ENCODE data around the gene EPS8.

- TF ChIP-seq, protein P1, sequence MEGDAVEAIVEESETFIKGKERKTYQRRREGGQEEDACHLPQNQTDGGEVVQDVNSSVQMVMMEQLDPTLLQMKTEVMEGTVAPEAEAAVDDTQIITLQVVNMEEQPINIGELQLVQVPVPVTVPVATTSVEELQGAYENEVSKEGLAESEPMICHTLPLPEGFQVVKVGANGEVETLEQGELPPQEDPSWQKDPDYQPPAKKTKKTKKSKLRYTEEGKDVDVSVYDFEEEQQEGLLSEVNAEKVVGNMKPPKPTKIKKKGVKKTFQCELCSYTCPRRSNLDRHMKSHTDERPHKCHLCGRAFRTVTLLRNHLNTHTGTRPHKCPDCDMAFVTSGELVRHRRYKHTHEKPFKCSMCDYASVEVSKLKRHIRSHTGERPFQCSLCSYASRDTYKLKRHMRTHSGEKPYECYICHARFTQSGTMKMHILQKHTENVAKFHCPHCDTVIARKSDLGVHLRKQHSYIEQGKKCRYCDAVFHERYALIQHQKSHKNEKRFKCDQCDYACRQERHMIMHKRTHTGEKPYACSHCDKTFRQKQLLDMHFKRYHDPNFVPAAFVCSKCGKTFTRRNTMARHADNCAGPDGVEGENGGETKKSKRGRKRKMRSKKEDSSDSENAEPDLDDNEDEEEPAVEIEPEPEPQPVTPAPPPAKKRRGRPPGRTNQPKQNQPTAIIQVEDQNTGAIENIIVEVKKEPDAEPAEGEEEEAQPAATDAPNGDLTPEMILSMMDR (conservative IDR thresholded peaks at IDR 0.05): no peak
- no peak for TF ChIP-seq EZH2 (IDR thresholded peaks at IDR 0.05; ENCODE audit: low read depth)
Measured at GRCh38 chr12:15581006-15581405, 208.2 kb downstream of the EPS8 start.

Measured in PC-9 (cell line).